ENCODE data around the gene EBLN2.

DNA sequence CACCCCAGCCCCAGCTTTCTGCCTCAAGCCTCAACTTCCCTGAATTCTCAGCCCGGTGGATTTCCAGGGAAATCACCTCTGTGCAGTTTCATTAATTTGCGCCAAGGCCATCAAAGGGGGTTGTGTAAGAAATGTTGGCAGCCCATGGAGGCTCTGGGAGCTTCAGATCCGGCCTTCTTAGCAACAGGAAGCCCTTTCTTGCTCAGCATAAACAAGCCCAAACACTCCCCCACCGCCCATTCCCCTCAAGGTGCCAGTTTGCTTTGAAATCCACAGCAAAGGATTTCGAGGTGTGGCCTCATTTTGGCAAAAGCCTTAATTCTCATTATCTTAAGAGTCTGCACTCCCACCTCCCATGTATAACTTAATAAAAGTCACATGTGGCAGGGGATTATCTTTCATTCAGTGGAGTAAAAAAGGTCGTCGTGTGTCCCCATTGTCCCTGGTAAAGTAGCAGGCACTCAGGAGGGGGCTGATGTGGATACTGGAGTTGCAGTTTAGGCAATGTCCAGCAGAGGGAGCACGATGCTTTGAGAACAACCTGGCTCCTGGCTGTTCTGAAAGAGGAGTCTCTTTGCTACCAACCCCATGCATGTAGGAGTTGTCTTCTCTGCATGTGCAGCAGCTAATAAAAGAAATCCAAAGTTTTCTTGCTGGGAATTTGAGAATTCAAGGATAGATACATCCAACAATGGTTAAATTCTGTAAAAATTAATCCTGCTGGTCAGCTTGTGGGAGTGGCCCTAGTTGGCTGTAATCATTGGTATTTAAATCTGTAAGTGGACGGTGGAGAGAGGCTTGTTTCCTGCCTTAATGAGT lies 39.5 kb downstream of the EBLN2 start:
- TF ChIP-seq EP300 (IDR thresholded peaks at IDR 0.05; ENCODE audit: borderline replicate concordance in 1 of 2, low read depth in 1 of 2, low read length in 1 of 2): no peak
- TF ChIP-seq SMC3 (IDR thresholded peaks at IDR 0.05; ENCODE audit: low read depth, low read length): peak; percentile 98
- no peak for TF ChIP-seq POLR2AphosphoS5 (IDR thresholded peaks at IDR 0.05; ENCODE audit: low read depth, low read length)
- no peak for TF ChIP-seq MXI1 (IDR thresholded peaks at IDR 0.05; ENCODE audit: low read depth, low read length)
